Panc1 (cell line): Measurements from ENCODE around the gene WIPF2.

ENCODE experiments used
- SIN3A ChIP-seq: IDR thresholded peaks from 2 replicates; pipeline ENCODE4 v1.6.1; 2012; ENCODE audit warnings: low read depth, mild to moderate bottlenecking, low read length, moderate library complexity, borderline replicate concordance; ENCODE audit not compliant: insufficient read depth
- TF ChIP-seq, protein P1 (sequence below), 2 experiments: IDR thresholded peaks; 2 replicates each; pipeline ENCODE4 v1.6.1; 2011 to 2012; ENCODE audit warnings: low read depth in 2 of 2, control low read depth in 1 of 2, low read length in 1 of 2, mild to moderate bottlenecking in 1 of 2, moderate library complexity in 1 of 2; ENCODE audit not compliant: insufficient read depth in 1 of 2
- TF ChIP-seq, protein P2 (sequence below): fragments of 450-650 bp; IDR thresholded peaks from 2 replicates; pipeline ENCODE4 v1.5.1; 2017; ENCODE audit warnings: mild to moderate bottlenecking

DNA sequence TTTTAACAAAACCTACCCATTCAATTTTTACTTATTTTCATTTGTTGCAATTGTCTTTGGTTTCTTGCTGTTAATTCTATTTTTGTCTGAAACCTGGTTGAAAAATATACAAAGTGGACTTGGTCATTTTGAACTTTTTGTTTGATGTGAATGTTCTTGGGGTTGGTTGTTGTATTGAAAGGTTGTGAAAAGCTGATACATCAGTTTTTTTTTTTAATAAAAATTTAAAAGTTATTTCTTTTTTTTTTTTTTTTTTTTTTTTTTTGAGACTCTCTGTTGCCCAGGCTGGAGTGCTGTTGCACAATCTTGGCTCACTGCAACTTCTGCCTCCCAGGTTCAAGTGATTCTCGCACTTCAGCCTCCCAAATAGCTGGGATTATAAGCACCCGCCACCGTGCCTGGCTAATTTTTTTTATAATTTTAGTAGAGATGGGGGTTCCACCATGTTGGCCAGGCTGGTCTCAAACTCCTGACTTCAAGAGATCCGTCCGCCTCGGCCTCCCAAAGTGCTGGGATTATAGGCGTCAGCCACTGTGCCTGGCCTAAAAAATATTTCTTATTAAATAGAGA lies 28.9 kb downstream of the WIPF2 start:
- TF ChIP-seq, protein P1, sequence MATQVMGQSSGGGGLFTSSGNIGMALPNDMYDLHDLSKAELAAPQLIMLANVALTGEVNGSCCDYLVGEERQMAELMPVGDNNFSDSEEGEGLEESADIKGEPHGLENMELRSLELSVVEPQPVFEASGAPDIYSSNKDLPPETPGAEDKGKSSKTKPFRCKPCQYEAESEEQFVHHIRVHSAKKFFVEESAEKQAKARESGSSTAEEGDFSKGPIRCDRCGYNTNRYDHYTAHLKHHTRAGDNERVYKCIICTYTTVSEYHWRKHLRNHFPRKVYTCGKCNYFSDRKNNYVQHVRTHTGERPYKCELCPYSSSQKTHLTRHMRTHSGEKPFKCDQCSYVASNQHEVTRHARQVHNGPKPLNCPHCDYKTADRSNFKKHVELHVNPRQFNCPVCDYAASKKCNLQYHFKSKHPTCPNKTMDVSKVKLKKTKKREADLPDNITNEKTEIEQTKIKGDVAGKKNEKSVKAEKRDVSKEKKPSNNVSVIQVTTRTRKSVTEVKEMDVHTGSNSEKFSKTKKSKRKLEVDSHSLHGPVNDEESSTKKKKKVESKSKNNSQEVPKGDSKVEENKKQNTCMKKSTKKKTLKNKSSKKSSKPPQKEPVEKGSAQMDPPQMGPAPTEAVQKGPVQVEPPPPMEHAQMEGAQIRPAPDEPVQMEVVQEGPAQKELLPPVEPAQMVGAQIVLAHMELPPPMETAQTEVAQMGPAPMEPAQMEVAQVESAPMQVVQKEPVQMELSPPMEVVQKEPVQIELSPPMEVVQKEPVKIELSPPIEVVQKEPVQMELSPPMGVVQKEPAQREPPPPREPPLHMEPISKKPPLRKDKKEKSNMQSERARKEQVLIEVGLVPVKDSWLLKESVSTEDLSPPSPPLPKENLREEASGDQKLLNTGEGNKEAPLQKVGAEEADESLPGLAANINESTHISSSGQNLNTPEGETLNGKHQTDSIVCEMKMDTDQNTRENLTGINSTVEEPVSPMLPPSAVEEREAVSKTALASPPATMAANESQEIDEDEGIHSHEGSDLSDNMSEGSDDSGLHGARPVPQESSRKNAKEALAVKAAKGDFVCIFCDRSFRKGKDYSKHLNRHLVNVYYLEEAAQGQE (IDR thresholded peaks at IDR 0.05; ENCODE audit: insufficient read depth in 1 of 2, low read depth in 2 of 2, low read length in 1 of 2), result no peak
- TF ChIP-seq, protein P2, sequence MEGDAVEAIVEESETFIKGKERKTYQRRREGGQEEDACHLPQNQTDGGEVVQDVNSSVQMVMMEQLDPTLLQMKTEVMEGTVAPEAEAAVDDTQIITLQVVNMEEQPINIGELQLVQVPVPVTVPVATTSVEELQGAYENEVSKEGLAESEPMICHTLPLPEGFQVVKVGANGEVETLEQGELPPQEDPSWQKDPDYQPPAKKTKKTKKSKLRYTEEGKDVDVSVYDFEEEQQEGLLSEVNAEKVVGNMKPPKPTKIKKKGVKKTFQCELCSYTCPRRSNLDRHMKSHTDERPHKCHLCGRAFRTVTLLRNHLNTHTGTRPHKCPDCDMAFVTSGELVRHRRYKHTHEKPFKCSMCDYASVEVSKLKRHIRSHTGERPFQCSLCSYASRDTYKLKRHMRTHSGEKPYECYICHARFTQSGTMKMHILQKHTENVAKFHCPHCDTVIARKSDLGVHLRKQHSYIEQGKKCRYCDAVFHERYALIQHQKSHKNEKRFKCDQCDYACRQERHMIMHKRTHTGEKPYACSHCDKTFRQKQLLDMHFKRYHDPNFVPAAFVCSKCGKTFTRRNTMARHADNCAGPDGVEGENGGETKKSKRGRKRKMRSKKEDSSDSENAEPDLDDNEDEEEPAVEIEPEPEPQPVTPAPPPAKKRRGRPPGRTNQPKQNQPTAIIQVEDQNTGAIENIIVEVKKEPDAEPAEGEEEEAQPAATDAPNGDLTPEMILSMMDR, result no peak
- no peak for TF ChIP-seq SIN3A
